GM19324 (cell line): ENCODE data around the gene OR2C3.
"Not testable (repeated sequence)": the region's sequence is repeated elsewhere in the genome, so short reads cannot be mapped to it uniquely, and the experiment has no call there.

Source experiments
- ATAC-seq: cut with Tn5 transposase; IDR thresholded peaks from one replicate; pipeline ENCODE4 v1.9.1; 2021; ENCODE audit warnings: mild to moderate bottlenecking, moderate library complexity; ENCODE audit not compliant: unreplicated experiment, low FRiP score

The OR2C3 gene

DNA sequence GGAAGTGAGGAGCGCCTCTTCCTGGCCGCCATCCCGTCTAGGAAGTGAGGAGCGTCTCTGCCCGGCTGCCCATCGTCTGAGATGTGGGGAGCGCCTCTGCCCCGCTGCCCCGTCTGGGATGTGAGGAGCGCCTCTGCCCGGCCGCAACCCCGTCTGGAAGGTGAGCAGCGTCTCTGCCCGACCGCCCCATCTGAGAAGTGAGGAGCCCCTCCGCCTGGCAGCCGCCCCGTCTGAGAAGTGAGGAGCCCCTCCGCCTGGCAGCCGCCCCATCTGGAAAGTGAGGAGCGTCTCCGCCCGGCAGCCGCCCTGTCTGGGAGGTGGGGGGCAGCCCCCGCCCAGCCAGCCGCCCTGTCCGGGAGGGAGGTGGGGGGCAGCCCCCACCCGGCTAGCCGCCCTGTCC, 14.4 kb downstream of the OR2C3 start:
- not testable (repeated sequence) for ATAC-seq

DNA sequence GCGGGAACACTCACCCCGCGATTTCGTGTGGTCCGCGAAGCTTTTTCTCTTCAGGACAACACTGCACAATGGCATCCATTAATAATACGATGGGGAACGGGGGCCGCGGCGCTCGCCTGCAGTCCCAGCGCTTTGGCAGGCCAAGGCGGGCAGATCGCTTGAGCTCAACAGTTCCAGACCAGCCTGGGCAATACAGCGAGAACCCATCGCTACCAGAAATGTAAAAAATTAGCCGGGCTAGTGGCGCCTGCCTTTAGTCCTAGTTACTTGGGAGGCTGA, 17.7 kb downstream of the OR2C3 start:
- ATAC-seq: no peak

DNA sequence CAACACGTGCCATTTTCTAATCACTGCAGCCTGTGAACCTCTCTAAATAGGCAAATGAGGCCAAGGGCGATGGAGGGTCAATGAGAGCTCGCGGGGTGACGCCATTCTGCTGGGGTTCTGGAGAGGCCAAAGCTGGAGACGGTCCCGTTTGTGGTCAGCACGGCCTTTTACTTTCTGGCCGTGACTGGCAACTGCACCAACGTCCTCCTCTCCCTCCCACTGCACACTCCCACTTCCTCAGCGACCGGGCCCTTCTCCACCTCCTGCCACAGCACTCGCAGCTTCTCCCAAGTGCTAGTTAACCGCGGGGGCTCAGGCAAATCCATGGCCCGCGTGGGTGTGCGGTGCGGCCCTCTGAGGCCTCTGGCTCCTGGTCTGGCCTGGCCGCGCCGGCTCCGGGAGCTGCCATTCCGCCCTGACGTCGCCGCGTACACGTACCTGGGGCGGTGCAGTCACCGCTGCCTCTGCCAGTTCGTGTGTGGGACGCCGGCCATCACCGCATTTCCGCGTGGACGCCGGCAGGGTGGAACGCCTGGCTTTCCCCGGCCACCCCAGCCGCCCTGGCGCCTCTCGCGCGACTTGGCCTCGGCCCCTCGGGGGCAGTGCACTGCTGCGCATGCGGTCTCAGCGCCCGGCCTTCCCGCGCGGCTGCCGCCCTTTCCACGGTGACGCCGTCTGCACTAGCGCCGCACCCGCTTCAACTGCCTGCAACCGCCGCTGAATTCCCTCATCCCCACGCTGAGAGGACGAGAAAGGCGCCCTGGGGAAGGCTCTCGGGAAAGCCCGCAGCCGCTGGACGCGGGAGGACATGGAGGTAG, 18.2 kb downstream of the OR2C3 start:
- no peak for ATAC-seq

DNA sequence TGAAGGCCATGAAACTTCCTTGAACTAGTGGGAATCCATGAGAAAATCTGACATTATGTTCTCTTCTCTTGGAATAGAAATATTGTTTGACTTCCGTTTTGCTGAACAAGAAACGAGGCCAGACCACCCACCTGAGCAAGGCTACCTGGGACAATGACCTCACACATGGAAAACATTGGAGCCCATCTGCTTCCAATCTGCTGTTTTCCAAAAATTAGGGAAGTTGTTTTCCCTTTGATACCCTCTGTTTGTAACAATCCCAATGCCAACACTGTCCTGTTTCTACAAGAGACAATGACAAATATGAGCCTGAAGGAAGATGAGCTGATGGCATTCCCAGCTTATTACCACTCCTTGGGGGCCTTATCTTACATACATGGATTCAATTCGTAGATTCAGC, 29.4 kb downstream of the OR2C3 start:
- no peak for ATAC-seq

DNA sequence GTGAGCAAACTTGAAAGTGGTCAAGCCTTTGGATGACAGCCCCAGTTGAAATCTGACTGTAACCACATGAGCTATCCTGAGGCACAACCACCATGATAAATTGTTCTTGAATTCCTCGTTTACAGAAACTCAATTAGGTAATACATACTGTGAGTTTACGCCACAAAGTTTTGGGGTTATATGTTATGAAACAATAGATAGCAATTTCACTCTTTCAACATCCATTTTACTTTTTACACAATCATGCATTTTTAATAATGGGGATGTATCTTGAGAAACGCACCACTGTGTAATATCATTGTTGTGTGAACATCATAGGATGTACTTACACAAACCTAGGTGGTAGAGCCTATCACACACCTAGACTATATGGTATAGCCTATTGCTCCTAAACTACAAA, 35.4 kb downstream of the OR2C3 start:
- no peak for ATAC-seq

DNA sequence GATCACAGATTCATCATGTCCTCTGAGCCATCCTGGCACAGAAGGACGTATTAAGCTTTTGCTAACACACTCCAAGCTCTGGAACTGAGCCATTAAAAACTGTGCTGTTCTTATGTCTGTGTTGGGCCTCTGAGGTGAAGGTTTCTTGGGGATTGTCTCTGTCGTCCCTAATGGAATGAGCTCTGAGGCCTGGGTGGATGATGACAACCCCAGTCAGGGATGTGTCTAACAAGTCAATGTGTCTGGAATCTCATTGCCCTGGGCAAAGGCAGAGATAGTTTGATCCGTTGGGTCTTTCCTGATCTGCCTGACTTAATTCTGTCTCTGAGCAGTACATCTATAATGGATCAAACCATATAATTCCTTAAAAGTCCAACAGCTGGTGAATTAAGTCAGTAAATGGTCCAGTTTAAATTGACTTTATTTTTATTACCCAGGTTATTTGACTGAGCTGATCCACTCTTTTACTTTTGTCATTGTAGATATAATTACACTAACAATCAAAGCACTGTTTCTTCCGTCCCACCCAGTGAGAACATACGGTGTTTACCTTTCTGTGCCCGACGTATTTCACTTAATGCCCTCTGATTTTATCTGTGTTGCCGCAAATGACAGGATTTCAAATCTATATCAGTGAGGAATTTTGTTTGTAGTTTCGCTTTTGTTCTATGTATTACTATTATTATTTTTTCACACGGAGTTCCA, 39.5 kb downstream of the OR2C3 start:
- no peak for ATAC-seq

DNA sequence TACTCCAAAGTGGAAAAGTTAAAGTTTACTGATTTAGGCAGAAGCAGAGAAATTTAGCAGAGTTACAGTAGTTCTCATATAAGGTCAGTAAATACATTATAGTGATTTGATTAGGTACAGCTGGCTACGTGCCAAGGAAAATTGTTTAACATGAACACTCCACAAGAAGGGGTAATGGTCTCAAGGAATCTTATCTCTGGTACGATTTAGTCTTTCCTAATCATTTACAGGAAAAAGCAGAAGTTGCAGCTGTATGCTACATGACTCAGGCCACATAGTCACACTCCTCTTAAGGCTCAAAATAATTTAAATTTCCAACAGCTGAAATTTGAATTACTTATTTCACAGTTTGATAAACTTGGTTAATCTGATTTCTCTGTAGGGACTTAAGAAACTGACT, 41.5 kb downstream of the OR2C3 start:
- no peak for ATAC-seq

DNA sequence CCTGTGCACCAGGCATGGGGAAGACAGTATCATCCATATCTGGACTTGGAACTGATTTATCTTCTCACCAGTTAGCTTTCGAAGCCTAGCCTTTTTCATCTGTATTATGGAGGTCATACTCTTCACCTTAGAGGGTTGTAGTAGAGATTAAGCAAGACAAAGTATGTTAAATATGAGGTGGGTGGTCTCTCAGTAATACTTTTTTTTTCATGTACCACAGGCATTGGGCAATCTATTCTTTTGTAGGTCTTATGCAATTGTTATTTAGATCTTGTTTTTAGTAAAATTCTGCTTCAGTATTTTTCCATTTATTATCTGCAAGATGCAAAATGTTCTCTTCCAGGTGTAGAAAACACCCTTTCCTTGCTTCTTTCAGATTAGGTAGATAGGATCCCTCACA, 43.1 kb downstream of the OR2C3 start:
- ATAC-seq: no peak

DNA sequence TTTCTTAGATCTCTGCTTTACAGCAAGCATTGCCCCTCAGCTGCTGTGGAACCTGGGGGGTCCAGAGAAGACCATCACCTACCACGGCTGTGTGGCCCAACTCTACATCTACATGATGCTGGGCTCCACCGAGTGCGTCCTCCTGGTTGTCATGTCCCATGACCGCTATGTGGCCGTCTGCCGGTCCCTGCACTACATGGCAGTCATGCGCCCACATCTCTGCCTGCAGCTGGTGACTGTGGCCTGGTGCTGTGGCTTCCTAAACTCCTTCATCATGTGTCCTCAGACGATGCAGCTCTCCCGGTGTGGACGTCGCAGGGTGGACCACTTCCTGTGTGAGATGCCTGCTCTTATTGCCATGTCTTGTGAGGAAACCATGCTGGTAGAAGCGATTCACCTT, 44.9 kb downstream of the OR2C3 start:
- no peak for ATAC-seq

DNA sequence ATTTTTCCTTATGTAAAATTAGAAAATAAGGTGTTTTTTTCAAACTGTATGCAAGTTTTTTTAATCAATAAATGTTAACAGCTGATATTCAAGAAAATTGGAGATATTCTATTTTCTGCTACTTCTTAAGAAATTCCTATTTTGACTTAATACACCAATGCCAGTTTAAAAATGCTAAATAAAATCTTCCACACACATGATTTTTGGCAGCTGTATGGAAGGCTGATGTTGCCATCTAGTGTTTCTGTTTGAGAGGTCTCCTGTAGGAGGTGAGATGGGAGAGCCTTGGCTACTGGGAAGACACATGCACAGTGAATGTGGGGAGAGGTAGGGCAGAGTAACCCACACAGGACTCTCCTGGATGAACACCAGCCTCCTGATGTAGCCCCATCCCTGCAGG, 49.2 kb downstream of the OR2C3 start:
- ATAC-seq: no peak

DNA sequence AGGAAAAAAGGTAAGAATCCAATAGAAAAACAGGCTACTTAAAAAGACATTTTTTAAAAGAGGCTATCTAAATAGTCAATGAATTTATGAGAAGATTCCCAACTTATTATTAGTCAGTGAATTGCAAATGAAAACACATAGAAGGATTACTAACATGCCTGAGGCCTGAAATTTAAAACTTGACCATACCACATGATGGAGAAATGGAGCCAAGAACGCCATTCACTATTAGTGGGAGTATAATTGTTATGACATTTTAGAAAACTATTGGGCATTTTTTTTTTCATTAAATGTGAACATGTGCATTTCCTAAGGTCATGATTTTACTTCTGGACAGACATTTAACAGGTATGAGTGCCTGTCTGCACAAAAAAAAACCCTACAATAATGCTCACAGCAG, 53.5 kb downstream of the OR2C3 start:
- ATAC-seq: no peak

DNA sequence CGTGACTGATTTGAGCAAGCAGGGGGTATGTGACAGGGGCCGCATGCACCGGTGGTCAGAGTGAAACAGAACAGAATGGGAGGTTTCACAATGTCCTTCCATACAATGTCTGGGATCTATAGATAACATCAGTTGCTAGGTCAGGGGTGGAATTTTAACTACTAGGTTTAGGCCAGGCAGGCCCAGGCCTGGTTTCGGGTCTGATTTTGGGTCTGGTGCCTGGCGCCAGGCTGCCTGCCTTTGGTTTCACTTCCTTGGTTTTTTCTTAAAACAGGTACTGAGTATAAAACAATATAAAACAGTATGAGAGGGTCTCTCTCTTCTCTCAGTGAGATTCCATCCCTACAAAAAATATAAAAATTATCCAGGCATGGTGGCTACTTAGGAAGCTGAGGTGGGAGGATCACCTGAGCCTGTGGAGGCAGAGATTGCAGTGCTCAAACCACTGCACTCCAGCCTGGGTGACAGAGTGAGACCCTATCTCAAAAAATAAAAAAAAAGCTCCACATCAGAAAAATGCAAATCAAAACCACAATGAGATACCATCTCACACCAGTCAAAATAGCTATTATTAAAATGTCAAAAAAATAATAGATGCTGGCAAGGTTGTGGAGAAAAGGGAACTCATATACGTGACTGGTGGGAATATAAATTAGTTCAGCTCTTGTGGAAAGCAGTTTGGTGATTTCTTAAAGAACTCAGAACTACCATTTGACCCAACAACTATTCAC, 59.7 kb downstream of the OR2C3 start:
- peak; percentile 50 for ATAC-seq

DNA sequence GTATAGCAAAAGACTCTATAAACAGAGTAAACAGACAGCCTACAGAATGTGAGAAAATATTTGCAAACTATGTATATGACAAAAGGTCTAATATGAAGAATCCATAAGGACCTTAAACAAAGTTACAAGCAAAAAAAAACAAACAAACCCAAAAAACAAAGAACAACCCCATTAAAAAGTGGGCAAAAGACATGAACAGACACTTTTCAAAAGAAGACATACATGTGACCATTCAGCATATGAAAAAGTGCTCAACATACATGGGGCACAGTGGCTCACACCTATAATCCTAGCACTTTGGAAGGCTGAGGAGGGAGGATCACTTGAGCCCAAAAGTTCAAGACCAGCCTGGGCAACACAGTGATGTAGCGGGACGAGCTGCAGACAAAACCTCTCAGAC, 60.4 kb downstream of the OR2C3 start:
- peak; percentile 3 for ATAC-seq
